Parietal lobe (tissue), 1 donor: ENCODE data around the gene ARHGAP29. TPM values are rescaled to one million over a fixed set of nuclear protein-coding genes. Genes with fewer than 3 reads are reported as not detected.

Experiments
- total RNA-seq: library from RNA; depleted of rRNA; stranded (reverse); fragments of >200 nt; gene quantifications from one replicate; pipeline ENCODE4 v1.2.3, GENCODE V29; 2014

ARHGAP29 gene, protein sequence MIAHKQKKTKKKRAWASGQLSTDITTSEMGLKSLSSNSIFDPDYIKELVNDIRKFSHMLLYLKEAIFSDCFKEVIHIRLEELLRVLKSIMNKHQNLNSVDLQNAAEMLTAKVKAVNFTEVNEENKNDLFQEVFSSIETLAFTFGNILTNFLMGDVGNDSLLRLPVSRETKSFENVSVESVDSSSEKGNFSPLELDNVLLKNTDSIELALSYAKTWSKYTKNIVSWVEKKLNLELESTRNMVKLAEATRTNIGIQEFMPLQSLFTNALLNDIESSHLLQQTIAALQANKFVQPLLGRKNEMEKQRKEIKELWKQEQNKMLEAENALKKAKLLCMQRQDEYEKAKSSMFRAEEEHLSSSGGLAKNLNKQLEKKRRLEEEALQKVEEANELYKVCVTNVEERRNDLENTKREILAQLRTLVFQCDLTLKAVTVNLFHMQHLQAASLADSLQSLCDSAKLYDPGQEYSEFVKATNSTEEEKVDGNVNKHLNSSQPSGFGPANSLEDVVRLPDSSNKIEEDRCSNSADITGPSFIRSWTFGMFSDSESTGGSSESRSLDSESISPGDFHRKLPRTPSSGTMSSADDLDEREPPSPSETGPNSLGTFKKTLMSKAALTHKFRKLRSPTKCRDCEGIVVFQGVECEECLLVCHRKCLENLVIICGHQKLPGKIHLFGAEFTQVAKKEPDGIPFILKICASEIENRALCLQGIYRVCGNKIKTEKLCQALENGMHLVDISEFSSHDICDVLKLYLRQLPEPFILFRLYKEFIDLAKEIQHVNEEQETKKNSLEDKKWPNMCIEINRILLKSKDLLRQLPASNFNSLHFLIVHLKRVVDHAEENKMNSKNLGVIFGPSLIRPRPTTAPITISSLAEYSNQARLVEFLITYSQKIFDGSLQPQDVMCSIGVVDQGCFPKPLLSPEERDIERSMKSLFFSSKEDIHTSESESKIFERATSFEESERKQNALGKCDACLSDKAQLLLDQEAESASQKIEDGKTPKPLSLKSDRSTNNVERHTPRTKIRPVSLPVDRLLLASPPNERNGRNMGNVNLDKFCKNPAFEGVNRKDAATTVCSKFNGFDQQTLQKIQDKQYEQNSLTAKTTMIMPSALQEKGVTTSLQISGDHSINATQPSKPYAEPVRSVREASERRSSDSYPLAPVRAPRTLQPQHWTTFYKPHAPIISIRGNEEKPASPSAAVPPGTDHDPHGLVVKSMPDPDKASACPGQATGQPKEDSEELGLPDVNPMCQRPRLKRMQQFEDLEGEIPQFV
- total RNA-seq, result 15.7 TPM

GRCh38 chr1:94237291-94238226, at the start of gene ARHGAP29:
Gene ARHGAP29, minus strand, starts transcription at chr1:94237584. Its CDS starts 5,973 bp downstream, at chr1:94231611.

Other genes starting within 250 kb of the ARHGAP29 start
- 0.31 TPM for gene ABCA4, start 116.4 kb downstream of the ARHGAP29 start, total RNA-seq
- gene ABCD3, start 180.8 kb upstream of the ARHGAP29 start, total RNA-seq, result 73.9 TPM